SK-N-SH (cell line): ENCODE measurements around the gene PACSIN2.

Source experiments
- CHD2 ChIP-seq: fragments of 150-350 bp; IDR thresholded peaks from 2 replicates; pipeline ENCODE4 v1.6.1; 2018; ENCODE audit warnings: low read length; ENCODE audit not compliant: partially characterized antibody
- ELF1 ChIP-seq: IDR thresholded peaks from 2 replicates; pipeline ENCODE4 v1.4.0; 2012
- EP300 ChIP-seq, 2 experiments: IDR thresholded peaks; 2 replicates each; pipeline versions ENCODE4 v1.4.0 to v1.6.1; 2012; ENCODE audit warnings: borderline replicate concordance in 1 of 2, low read depth in 1 of 2, low read length in 1 of 2
- EZH2phosphoT487 ChIP-seq: fragments of 200-600 bp; sonication (generic); IDR thresholded peaks from 2 replicates; pipeline ENCODE4 v1.6.1; 2017; ENCODE audit warnings: low read depth, mixed run types, mild to moderate bottlenecking, antibody characterized with exemption, moderate library complexity, borderline replicate concordance
- NFIC ChIP-seq: IDR thresholded peaks from 2 replicates; pipeline ENCODE4 v1.4.0; 2012; ENCODE audit warnings: borderline replicate concordance
- POLR2AphosphoS5 ChIP-seq: IDR thresholded peaks from 2 replicates; pipeline ENCODE4 v1.6.1; 2012; ENCODE audit warnings: low read depth, low read length
- REST ChIP-seq: IDR thresholded peaks from 2 replicates; pipeline ENCODE4 v1.6.1; 2012; ENCODE audit warnings: mild to moderate bottlenecking, low read depth, low read length, moderate library complexity
- RFX5 ChIP-seq: IDR thresholded peaks from 2 replicates; pipeline ENCODE4 v1.6.1; 2012; ENCODE audit warnings: mild to moderate bottlenecking, improper control_type of control experiment, low read length
- TCF12 ChIP-seq: IDR thresholded peaks from 2 replicates; pipeline ENCODE4 v1.4.0; 2012
- YY1 ChIP-seq: IDR thresholded peaks from 2 replicates; pipeline ENCODE4 v1.4.0; 2012; ENCODE audit warnings: low read depth, mild to moderate bottlenecking
- TF ChIP-seq, protein P1 (sequence below): fragments of 200-600 bp; sonication (generic); IDR thresholded peaks from 2 replicates; pipeline ENCODE4 v1.6.1; 2017; ENCODE audit warnings: antibody characterized with exemption, mild to moderate bottlenecking, moderate library complexity
- TF ChIP-seq, protein P2 (sequence below): IDR thresholded peaks from 2 replicates; pipeline ENCODE4; 2012

DNA sequence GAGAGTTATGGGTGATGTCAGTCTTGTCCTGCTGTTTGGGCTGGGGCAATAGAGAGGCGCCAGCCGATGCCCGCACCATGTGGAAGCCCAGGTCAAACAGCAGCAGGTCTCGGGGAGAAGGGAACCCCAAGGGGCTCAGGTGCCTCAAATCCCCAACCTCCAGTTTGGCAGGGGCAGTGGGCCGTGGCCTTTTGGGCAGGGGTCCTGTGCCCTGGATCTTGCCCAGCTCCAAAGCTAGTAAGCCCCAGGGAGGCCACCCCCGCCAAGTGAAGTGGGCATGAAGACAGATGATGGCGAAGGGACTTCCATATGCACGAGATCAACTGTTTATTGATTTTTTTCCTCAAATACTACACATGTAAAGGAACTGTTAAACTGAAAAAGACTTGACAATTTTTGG, 145.5 kb downstream of the PACSIN2 start:
- TF ChIP-seq TCF12 = no peak
- no peak for TF ChIP-seq POLR2AphosphoS5
- TF ChIP-seq CHD2 = no peak
- TF ChIP-seq YY1 = no peak
- TF ChIP-seq, protein P1, sequence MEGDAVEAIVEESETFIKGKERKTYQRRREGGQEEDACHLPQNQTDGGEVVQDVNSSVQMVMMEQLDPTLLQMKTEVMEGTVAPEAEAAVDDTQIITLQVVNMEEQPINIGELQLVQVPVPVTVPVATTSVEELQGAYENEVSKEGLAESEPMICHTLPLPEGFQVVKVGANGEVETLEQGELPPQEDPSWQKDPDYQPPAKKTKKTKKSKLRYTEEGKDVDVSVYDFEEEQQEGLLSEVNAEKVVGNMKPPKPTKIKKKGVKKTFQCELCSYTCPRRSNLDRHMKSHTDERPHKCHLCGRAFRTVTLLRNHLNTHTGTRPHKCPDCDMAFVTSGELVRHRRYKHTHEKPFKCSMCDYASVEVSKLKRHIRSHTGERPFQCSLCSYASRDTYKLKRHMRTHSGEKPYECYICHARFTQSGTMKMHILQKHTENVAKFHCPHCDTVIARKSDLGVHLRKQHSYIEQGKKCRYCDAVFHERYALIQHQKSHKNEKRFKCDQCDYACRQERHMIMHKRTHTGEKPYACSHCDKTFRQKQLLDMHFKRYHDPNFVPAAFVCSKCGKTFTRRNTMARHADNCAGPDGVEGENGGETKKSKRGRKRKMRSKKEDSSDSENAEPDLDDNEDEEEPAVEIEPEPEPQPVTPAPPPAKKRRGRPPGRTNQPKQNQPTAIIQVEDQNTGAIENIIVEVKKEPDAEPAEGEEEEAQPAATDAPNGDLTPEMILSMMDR = no peak
- TF ChIP-seq NFIC = no peak
- TF ChIP-seq, protein P2, sequence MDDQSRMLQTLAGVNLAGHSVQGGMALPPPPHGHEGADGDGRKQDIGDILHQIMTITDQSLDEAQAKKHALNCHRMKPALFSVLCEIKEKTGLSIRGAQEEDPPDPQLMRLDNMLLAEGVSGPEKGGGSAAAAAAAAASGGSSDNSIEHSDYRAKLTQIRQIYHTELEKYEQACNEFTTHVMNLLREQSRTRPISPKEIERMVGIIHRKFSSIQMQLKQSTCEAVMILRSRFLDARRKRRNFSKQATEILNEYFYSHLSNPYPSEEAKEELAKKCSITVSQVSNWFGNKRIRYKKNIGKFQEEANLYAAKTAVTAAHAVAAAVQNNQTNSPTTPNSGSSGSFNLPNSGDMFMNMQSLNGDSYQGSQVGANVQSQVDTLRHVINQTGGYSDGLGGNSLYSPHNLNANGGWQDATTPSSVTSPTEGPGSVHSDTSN = no peak
- no peak for TF ChIP-seq EZH2phosphoT487
- TF ChIP-seq RFX5 = no peak
- no peak for TF ChIP-seq REST
- TF ChIP-seq ELF1 = no peak
- no peak for TF ChIP-seq EP300 (IDR thresholded peaks at IDR 0.05; ENCODE audit: borderline replicate concordance in 1 of 2, low read depth in 1 of 2, low read length in 1 of 2)
